ENCODE results near the gene TM9SF1. TPM values are rescaled to one million over a fixed set of nuclear protein-coding genes. Genes with fewer than 3 reads are reported as not detected.

TM9SF1 gene
- total and polyA plus RNA-seq, 12 donors: 10.8 to 36.4 (median 18.7) TPM

DNA sequence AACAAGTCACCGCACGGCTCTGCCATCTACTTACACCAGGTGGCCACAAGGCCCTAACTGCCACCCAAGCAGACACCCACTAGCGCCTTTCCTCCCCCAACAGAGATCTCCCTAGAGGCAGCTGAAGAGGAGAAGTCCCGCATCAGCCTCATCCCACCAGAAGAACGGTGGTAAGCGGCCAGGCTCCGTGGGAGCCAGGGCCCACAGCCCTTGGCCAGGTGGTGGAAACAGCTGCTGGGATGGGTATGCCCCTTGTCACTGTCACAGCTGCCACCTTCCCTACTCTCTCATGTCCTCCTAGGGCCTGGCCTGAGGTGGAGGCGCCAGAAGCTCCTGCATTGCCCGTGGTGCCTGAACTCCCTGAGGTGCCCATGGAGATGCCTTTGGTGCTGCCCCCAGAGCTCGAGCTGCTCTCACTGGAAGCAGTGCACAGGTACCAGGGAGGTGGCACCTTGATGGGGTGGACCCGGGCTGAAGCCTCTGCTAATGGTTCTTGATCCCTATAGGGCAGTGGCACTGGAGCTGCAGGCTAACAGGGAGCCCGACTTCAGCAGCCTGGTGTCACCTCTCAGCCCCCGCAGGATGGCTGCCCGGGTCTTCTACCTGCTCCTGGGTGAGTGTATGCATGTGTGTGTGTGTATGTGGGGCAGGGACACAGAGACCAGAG is 15.8 kb downstream of the TM9SF1 start:
- no peak for DNase-seq
- intact Hi-C loops (cut with DNase I): no loop called here
- no peaks in the 10 kb centered on the region for H3K27me3 ChIP-seq
- WGBS, 2 donors: 89 to 90% methylated on average over 14 of the region's 14 CpGs
- peaks cover 0 to 99% (median 38%) of the 10 kb centered on the region in 9 donors for H3K36me3 ChIP-seq
- no peak overlapping the region for H3K4me3 ChIP-seq
- peak in 7 of 8 donors; percentile 2 to 18 (median 12) for ATAC-seq
- H3K27ac ChIP-seq: peak overlapping the region; percentile 31 to 77 (median 64)
- H3K4me1 ChIP-seq: peaks cover 0 to 19% (median 12%) of the 10 kb centered on the region in 9 donors
- no peaks in the 10 kb centered on the region for H3K9me3 ChIP-seq
- no peak for TF ChIP-seq CTCF (IDR thresholded peaks at IDR 0.05)

DNA sequence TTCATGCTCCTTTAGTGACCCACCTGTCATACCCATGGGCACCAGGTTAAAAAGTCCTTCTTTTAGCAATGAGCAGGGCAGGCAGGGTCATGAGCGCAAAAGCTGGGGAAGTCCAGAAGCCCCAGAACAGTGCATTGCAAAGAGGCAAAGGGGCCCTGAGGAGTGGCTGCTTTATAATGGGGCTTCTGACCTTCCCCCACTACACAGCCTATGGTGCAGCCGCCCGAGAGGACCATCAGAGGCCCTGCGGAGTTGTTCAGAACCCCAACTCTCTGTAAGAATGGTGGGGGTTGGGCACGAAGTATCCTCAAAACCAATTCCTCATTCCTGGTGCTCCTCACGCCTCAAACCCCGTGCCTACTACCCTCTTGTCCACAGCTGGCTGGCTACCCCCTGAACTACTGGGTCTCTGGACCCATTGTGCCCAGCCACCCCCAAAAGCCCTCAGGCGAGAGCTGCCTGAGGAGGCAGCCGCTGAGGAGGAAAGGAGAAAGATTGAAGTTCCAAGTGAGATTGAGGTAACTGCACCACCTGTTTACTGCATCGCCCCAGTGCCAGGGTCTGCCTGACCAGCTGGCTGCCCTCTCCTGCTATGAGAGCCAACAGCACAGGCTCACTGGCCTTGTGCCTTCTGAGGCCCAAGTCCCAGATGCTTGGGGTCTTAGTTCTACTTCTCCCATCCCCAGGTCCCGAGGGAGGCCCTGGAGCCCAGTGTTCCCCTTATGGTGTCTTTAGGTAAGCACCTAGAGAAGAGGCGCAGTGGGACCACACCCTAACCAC is 16.7 kb downstream of the TM9SF1 start:
- peaks cover 0 to 19% (median 12%) of the 10 kb centered on the region in 9 donors for H3K4me1 ChIP-seq
- no peak for DNase-seq
- H3K27ac ChIP-seq: peak overlapping the region in 1 of 10 donors; percentile 66
- H3K9me3 ChIP-seq: no peaks in the 10 kb centered on the region
- H3K27me3 ChIP-seq: no peaks in the 10 kb centered on the region
- no peak overlapping the region for H3K4me3 ChIP-seq
- peaks cover 0 to 99% (median 31%) of the 10 kb centered on the region in 9 donors for H3K36me3 ChIP-seq
- TF ChIP-seq CTCF (IDR thresholded peaks at IDR 0.05): no peak
- WGBS, 2 donors: 93 to 99% methylated on average over 12 of the region's 12 CpGs
- intact Hi-C loops (cut with DNase I): no loop called here
- ATAC-seq: no peak

DNA sequence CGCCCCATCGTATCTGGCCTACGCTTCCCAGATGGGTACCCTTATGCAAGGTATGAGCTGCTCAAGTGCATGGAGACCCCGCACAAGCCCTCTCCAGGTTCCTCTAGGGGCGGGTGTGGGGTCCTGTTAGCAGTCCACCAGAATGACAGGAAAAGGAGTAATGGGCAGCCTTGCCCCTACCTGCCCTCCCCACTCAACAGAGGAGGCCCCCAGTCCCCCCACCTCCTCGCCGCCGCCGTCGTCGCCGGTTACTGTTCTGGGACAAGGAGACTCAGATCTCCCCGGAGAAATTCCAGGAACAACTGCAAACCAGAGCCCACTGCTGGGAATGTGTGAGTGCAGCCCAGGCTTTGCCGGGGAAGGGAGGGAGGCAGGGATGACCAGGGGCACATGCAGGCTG is 17.4 kb downstream of the TM9SF1 start:
- ATAC-seq: no peak
- H3K9me3 ChIP-seq: no peaks in the 10 kb centered on the region
- peaks cover 0 to 99% (median 24%) of the 10 kb centered on the region in 9 donors for H3K36me3 ChIP-seq
- peaks cover 0 to 19% (median 12%) of the 10 kb centered on the region in 9 donors for H3K4me1 ChIP-seq
- no peak overlapping the region for H3K4me3 ChIP-seq
- no peak for DNase-seq
- H3K27ac ChIP-seq: no peak overlapping the region
- intact Hi-C loops (cut with DNase I): no loop called here
- 88 to 89% methylated on average over 14 of the region's 14 CpGs for WGBS, 2 donors
- no peak for TF ChIP-seq CTCF (IDR thresholded peaks at IDR 0.05)
- H3K27me3 ChIP-seq: no peaks in the 10 kb centered on the region

- Histone ChIP-seq H3K36me3 (peaks cover 0 to 99% (median 22%) of the 10 kb centered on the region in 9 donors), H3K4me1 (peaks cover 0 to 19% (median 15%) of the 10 kb centered on the region in 9 donors), H3K9me3 (no peaks in the 10 kb centered on the region), H3K4me3 (no peak overlapping the region), H3K27me3 (no peaks in the 10 kb centered on the region), H3K27ac (no peak overlapping the region)
- no peak for DNase-seq
- TF ChIP-seq CTCF (IDR thresholded peaks at IDR 0.05): no peak
- ATAC-seq: no peak
- intact Hi-C loops (cut with DNase I): no loop called here
- WGBS, 2 donors: 89 to 95% methylated on average over 12 of the region's 12 CpGs
These were observed 18.0 kb downstream of the TM9SF1 start for GRCh38 chr14:24177041-24177825.
